DMS53 (cell line): ENCODE measurements around the gene DUSP14.
"Not testable (repeated sequence)": the region's sequence is repeated elsewhere in the genome, so short reads cannot be mapped to it uniquely, and the experiment has no call there.

ENCODE experiments used
- DNase-seq: peaks from one replicate; lab custom pipeline; 2025; lab: John Stamatoyannopoulos, UW

The DUSP14 gene

DNA sequence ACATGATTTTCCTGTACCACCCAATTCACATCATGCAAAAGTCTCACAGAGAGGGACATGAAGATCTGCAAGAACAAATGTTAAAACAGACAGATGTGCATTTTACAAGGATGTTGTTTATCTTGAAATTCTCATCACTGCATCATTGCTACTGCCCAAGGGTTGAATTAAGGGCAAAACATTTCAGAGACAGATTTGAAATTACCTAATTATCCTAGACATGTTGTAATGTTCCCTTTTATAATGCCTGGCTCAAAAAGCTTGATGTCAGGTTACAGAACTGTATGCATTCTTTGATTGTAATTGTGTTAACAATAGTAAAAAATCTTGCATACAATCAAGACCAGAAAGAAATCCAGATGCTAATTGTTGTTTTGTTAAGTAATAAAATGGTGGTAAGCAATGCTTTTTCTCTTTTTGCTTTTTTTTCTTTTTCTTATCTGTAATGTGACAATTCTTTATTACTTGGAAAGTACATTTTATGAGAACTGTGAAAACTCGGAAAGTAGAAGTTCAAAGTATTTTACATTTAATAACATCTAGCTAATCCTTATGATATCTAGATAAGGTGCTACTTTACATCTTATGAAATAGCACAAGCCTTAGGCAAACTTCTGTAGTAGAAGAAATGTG, 3.6 kb upstream of the DUSP14 start:
- DNase-seq = no peak

DNA sequence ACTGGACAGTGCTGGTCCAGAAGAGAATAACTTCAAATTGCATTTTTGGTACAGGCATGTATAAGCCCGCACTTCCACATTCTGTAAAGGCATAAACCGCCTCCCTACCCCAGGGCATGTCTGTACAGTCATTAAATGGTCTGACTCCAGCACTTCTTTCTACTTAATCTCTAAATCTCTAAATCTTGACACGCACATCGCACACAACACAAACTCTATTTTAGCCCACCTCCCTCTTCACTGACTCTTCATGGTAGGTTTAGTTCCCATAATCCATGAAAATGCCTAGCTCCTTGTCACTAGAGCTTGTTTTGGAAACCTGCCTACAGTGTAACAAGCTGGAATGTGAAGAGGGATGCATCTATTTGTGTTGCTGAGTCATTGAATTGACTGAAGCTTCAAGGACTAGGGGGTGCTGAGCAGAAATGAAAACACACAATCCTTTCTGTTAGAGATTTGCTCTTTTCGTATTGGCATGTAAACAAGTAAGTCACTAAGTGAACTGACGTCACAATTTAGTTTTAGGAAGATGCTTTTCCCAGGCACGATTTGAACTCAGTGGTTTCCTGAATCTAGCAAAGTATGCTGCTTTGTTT, 1.6 kb upstream of the DUSP14 start:
- peak; percentile 97 for DNase-seq

- DNase-seq = peak; percentile 93
Measured at GRCh38 chr17:37488607-37489196, 989 bp upstream of the DUSP14 start.

GRCh38 chr17:37490022-37490587, 414 bp downstream of the DUSP14 start:
- peak; percentile 79 for DNase-seq

- peak; percentile 42 for DNase-seq
Measured at GRCh38 chr17:37490638-37491614, 1.2 kb downstream of the DUSP14 start.

DNA sequence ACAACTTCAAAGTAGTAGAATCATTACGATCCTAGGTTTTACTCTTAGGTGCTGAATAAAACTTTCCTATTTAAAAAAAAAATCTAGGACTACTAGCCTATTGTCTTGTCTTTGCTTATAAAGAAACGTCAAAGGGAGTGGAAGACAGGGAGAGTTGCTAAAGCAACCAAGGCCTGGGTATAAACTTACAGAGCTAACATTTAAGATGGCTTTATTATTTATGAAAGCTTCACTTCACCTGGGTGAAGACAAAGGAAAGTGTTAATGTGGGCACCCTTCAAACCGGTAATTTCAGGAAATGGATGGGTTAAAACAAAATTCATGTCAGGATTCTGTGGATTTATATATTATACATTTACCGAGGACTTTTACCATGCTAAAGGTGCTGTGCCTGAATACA, 2.5 kb downstream of the DUSP14 start:
- DNase-seq = no peak

- DNase-seq = no peak
Measured at GRCh38 chr17:37493249-37494027, 3.7 kb downstream of the DUSP14 start.

DNA sequence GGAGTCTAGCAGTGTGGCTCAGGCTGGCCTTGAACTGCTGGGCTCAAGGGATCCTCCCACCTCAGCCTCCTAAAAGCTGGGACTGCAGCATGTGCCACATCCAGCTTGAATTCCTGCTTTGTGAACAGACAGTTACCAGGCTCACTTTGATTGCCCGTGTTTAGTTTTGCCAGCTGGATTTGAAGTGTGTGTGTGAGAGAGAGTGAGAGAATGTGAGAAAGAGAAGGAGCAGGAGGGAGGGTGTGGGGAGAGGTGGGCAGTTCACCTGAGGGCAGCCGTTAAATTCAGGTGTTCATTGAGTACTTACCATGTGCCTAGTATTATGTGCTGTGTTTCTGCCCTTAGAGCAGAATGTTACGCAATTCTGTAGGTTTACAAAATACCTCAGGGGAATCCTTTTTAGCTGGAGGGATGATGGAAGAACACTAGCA, 4.7 kb downstream of the DUSP14 start:
- DNase-seq = no peak

- no peak for DNase-seq
Measured at GRCh38 chr17:37494971-37495370, 5.3 kb downstream of the DUSP14 start.

DNA sequence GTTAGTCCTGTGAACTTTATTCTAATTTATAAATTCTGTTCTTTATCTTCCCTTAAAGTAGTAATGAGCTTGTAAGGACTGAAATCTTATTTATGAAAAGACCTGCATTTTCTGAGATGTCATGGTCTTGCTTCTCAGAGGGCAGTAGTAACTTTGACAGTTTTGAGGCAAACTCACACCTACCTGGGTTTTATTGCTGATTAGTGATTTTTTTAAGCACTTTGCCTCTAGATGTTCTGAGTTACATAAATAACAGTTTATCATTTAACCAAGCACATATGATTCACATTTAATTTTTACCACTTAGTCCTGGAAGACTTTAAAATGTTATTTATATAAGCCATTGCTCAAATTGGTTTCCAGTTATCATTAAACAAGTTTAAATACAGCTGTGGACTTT, 10.7 kb downstream of the DUSP14 start:
- DNase-seq = no peak

DNA sequence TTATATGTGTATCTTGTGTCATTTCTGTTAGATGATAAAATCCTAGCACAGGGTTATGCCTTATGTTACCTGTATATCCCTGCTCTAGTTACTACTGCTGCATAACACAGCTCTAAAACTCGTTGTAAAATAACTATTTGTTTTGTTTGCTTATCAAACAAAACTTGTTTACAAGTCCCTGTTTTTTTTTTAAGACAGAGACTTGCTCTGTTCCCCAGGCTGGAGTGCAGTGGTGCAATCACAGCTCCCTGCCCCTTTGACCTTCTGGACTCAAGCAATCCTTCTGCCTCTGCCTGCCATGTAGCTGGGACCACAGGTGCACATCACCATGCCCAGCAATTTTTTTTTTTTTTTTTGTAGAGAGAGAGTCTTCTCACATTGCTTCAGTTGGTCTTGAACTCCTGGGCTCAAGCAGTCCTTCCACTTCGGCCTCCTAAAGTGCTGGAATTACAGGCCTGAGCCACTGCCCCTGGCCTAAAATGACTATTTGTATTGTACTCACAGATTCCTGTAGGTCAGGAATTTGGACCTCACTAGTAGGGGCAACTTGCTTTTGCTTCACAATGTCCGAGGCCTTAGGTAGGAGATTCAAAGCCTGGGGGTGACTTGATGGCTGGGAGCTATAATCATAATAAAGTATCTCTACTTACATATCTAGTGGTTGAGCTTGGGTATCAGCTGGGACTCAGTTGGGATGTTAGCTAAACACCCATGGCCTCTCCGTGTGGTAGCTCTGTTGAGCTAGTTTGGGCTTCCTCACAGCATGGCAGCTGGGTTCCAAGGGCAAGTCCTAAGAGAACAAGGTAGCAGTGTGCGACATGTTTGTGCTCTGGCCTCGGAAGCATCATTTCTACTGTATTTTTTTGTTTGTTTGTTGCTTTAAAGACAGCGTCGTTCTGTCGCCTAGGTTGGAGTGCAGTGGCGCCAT, 12.6 kb downstream of the DUSP14 start:
- DNase-seq = no peak

DNA sequence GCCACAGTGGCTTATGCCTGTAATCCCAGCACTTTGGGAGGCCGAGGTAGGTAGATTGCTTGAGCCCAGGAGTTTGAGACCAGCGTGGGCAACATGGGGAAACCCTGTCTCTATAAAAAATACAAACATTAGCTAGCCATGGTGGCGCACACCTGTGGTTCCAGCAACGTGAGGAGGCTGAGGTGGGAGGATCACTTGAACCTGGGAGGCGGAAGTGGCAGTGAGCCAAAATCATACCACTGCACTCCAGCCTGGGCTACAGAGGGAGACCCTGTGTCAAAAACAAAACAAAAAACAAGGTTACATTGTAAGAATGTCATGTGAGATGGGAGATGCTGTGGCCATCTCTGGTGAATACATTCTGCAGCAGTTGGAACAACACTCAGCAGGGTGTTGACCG, 13.5 kb downstream of the DUSP14 start:
- DNase-seq = no peak

GRCh38 chr17:37505333-37505732, 15.6 kb downstream of the DUSP14 start:
- no peak for DNase-seq

DNA sequence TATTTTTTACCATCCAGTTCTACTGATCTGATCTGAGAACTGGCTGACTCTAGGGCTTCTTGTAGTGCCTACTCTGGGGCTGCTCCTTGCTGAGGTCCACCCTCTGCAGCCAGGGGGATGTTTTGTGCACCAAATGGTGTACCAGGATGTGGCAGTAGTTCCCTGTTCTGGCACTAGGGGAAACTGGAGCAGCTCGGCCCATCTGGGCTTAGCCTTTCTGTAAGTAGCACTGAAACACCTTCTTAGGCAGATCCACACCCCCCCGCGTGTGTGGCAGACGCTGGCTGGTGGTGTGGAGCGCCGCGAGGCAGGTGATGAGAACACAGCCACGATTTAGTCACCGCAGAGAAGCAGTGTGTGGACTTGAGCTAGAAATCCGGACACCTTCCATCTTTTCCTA, 17.0 kb downstream of the DUSP14 start:
- DNase-seq = peak; percentile 53

GRCh38 chr17:37507111-37507510, 17.4 kb downstream of the DUSP14 start:
- DNase-seq = no peak

GRCh38 chr17:37510056-37510455, 20.4 kb downstream of the DUSP14 start:
- DNase-seq = no peak

- DNase-seq = not testable (repeated sequence)
Measured at GRCh38 chr17:37511642-37512041, 22.0 kb downstream of the DUSP14 start.

DNA sequence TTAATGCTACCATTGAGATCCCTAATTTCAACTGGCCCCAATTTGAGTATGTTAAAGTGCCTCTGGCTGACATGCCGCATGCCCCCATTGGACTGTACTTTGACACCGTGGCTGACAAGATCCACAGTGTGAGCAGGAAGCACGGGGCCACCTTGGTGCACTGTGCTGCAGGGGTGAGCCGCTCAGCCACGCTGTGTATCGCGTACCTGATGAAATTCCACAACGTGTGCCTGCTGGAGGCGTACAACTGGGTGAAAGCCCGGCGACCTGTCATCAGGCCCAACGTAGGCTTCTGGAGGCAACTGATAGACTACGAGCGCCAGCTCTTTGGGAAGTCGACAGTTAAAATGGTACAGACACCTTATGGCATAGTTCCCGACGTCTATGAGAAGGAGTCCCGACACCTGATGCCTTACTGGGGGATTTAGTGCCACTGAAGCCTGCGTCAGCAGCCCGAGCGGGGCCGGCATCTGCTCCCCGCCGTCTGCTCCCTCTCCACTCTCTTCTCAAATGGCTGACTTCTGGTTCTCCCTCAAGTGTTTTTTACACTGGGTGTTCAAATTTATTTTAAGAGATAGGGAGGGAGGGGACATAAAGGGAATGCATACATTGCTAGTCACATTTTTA, 22.9 kb downstream of the DUSP14 start:
- no peak for DNase-seq

GRCh38 chr17:37513711-37514110, 24.0 kb downstream of the DUSP14 start:
- no peak for DNase-seq

GRCh38 chr17:37516127-37516571, 26.5 kb downstream of the DUSP14 start:
- no peak for DNase-seq
